ENCODE results near the gene TTC4. TPM values are rescaled to one million over a fixed set of nuclear protein-coding genes. Genes with fewer than 3 reads are reported as not detected.

Gene TTC4
- 10 to 100 TPM; 32.7 to 38.7 TPM for total RNA-seq

- Mint-ChIP-seq H3K27me3 (ENCODE audit: low read depth) (no peaks in the 10 kb centered on the region), H3K9me3 (no peaks in the 10 kb centered on the region), H3K27ac (peak within 1 kb of the TSS; percentile 99), H3K4me1 (ENCODE audit: low read depth) (peaks cover 36% of the 10 kb centered on the region), H3K4me3 (peak within 1 kb of the TSS; percentile 92 to 96), H3K36me3 (ENCODE audit: insufficient read depth in 2 of 2) (peaks cover 6 to 13% of the 10 kb centered on the region in 2 donors)
- ATAC-seq (replicated peaks in 1 of 2): peak; percentile 91 to 93
- peak; percentile 85 to 93 for DNase-seq
Observed at GRCh38 chr1:54715493-54716298, at the start of gene TTC4. TSS of gene TTC4 (plus strand) at chr1:54715861. CDS start at chr1:54715909, 48 bp downstream.

- DNase-seq: no peak
- no peak overlapping the region for H3K4me3 Mint-ChIP-seq
- no peaks in the 10 kb centered on the region for H3K4me1 Mint-ChIP-seq (ENCODE audit: low read depth)
- ATAC-seq (replicated peaks in 1 of 2): no peak
- H3K27ac Mint-ChIP-seq: no peak overlapping the region
- H3K36me3 Mint-ChIP-seq (ENCODE audit: insufficient read depth in 2 of 2): no peaks in the 10 kb centered on the region
- H3K27me3 Mint-ChIP-seq (ENCODE audit: low read depth): no peaks in the 10 kb centered on the region
- peaks cover 0 to 1% of the 10 kb centered on the region in 2 donors for H3K9me3 Mint-ChIP-seq
Observed at GRCh38 chr1:54666333-54666732, 49.3 kb upstream of the TTC4 start.

GRCh38 chr1:54667797-54668196 is 47.9 kb upstream of the TTC4 start:
- Mint-ChIP-seq H3K4me1 (ENCODE audit: low read depth) (peaks cover 6% of the 10 kb centered on the region), H3K36me3 (ENCODE audit: insufficient read depth in 2 of 2) (no peaks in the 10 kb centered on the region), H3K27me3 (ENCODE audit: low read depth) (no peaks in the 10 kb centered on the region), H3K9me3 (peaks cover 0 to 1% of the 10 kb centered on the region in 2 donors), H3K4me3 (no peak overlapping the region), H3K27ac (no peak overlapping the region)
- DNase-seq: no peak
- no peak for ATAC-seq (replicated peaks in 1 of 2)

- H3K27ac Mint-ChIP-seq: no peak overlapping the region
- no peak overlapping the region for H3K4me3 Mint-ChIP-seq
- H3K9me3 Mint-ChIP-seq: peaks cover 0 to 1% of the 10 kb centered on the region in 2 donors
- no peak for DNase-seq
- ATAC-seq (replicated peaks in 1 of 2): no peak
- peaks cover 4% of the 10 kb centered on the region for H3K27me3 Mint-ChIP-seq (ENCODE audit: low read depth)
- no peaks in the 10 kb centered on the region for H3K36me3 Mint-ChIP-seq (ENCODE audit: insufficient read depth in 2 of 2)
- H3K4me1 Mint-ChIP-seq (ENCODE audit: low read depth): peaks cover 10% of the 10 kb centered on the region
Observed at GRCh38 chr1:54668567-54668966, 47.1 kb upstream of the TTC4 start.

GRCh38 chr1:54671985-54672608 is 43.6 kb upstream of the TTC4 start:
- Mint-ChIP-seq H3K9me3 (no peaks in the 10 kb centered on the region), H3K27ac (peak overlapping the region; percentile 21), H3K4me3 (no peak overlapping the region), H3K27me3 (ENCODE audit: low read depth) (peaks cover 5% of the 10 kb centered on the region), H3K4me1 (ENCODE audit: low read depth) (peaks cover 10% of the 10 kb centered on the region), H3K36me3 (ENCODE audit: insufficient read depth in 2 of 2) (no peaks in the 10 kb centered on the region)
- ATAC-seq (replicated peaks in 1 of 2) (peak; percentile 94 to 97), DNase-seq (peak; percentile 79 to 83)

- Mint-ChIP-seq H3K9me3 (no peaks in the 10 kb centered on the region), H3K36me3 (ENCODE audit: insufficient read depth in 2 of 2) (no peaks in the 10 kb centered on the region), H3K27ac (no peak overlapping the region), H3K4me1 (ENCODE audit: low read depth) (no peaks in the 10 kb centered on the region), H3K4me3 (no peak overlapping the region), H3K27me3 (ENCODE audit: low read depth) (no peaks in the 10 kb centered on the region)
- ATAC-seq (replicated peaks in 1 of 2): no peak
- DNase-seq: no peak
Observed at GRCh38 chr1:54678776-54679643, 36.7 kb upstream of the TTC4 start.

GRCh38 chr1:54679706-54680105 is 36.0 kb upstream of the TTC4 start:
- ATAC-seq (replicated peaks in 1 of 2) (no peak), DNase-seq (no peak)
- Mint-ChIP-seq H3K36me3 (ENCODE audit: insufficient read depth in 2 of 2) (no peaks in the 10 kb centered on the region), H3K4me3 (no peak overlapping the region), H3K27me3 (ENCODE audit: low read depth) (no peaks in the 10 kb centered on the region), H3K27ac (no peak overlapping the region), H3K4me1 (ENCODE audit: low read depth) (no peaks in the 10 kb centered on the region), H3K9me3 (no peaks in the 10 kb centered on the region)

GRCh38 chr1:54680387-54680786 is 35.3 kb upstream of the TTC4 start:
- ATAC-seq (replicated peaks in 1 of 2): no peak
- H3K36me3 Mint-ChIP-seq (ENCODE audit: insufficient read depth in 2 of 2): no peaks in the 10 kb centered on the region
- H3K27me3 Mint-ChIP-seq (ENCODE audit: low read depth): no peaks in the 10 kb centered on the region
- H3K4me1 Mint-ChIP-seq (ENCODE audit: low read depth): no peaks in the 10 kb centered on the region
- no peaks in the 10 kb centered on the region for H3K9me3 Mint-ChIP-seq
- H3K4me3 Mint-ChIP-seq: no peak overlapping the region
- no peak for DNase-seq
- no peak overlapping the region for H3K27ac Mint-ChIP-seq

- Mint-ChIP-seq H3K4me1 (ENCODE audit: low read depth) (no peaks in the 10 kb centered on the region), H3K9me3 (no peaks in the 10 kb centered on the region), H3K36me3 (ENCODE audit: insufficient read depth in 2 of 2) (no peaks in the 10 kb centered on the region), H3K27me3 (ENCODE audit: low read depth) (no peaks in the 10 kb centered on the region), H3K4me3 (no peak overlapping the region), H3K27ac (no peak overlapping the region)
- no peak for DNase-seq
- peak; percentile 7 to 31 for ATAC-seq (replicated peaks in 1 of 2)
Observed at GRCh38 chr1:54681358-54681757, 34.3 kb upstream of the TTC4 start.

GRCh38 chr1:54683453-54683852 is 32.2 kb upstream of the TTC4 start:
- no peak overlapping the region for H3K27ac Mint-ChIP-seq
- H3K27me3 Mint-ChIP-seq (ENCODE audit: low read depth): no peaks in the 10 kb centered on the region
- no peak for DNase-seq

GRCh38 chr1:54685335-54685905 is 30.2 kb upstream of the TTC4 start:
- H3K4me3 Mint-ChIP-seq: no peak overlapping the region
- no peaks in the 10 kb centered on the region for H3K36me3 Mint-ChIP-seq (ENCODE audit: insufficient read depth in 2 of 2)
- ATAC-seq (replicated peaks in 1 of 2) (no peak), DNase-seq (no peak)
- H3K4me1 Mint-ChIP-seq (ENCODE audit: low read depth): no peaks in the 10 kb centered on the region
- no peaks in the 10 kb centered on the region for H3K9me3 Mint-ChIP-seq
- no peaks in the 10 kb centered on the region for H3K27me3 Mint-ChIP-seq (ENCODE audit: low read depth)
- no peak overlapping the region for H3K27ac Mint-ChIP-seq

More at GRCh38 chr1:54683453-54683852, 32.2 kb upstream of the TTC4 start:
- H3K4me1 Mint-ChIP-seq (ENCODE audit: low read depth): no peaks in the 10 kb centered on the region
- no peak for ATAC-seq (replicated peaks in 1 of 2)
- H3K36me3 Mint-ChIP-seq (ENCODE audit: insufficient read depth in 2 of 2): no peaks in the 10 kb centered on the region
- no peaks in the 10 kb centered on the region for H3K9me3 Mint-ChIP-seq
- no peak overlapping the region for H3K4me3 Mint-ChIP-seq

- ATAC-seq (replicated peaks in 1 of 2) (no peak), DNase-seq (no peak)
- H3K9me3 Mint-ChIP-seq: no peaks in the 10 kb centered on the region
- H3K27ac Mint-ChIP-seq: no peak overlapping the region
- no peaks in the 10 kb centered on the region for H3K27me3 Mint-ChIP-seq (ENCODE audit: low read depth)
- no peaks in the 10 kb centered on the region for H3K36me3 Mint-ChIP-seq (ENCODE audit: insufficient read depth in 2 of 2)
- no peaks in the 10 kb centered on the region for H3K4me1 Mint-ChIP-seq (ENCODE audit: low read depth)
- H3K4me3 Mint-ChIP-seq: no peak overlapping the region
Observed at GRCh38 chr1:54686155-54686554, 29.5 kb upstream of the TTC4 start.

- Mint-ChIP-seq H3K4me1 (ENCODE audit: low read depth) (peaks cover 10% of the 10 kb centered on the region), H3K36me3 (ENCODE audit: insufficient read depth in 2 of 2) (no peaks in the 10 kb centered on the region), H3K27ac (no peak overlapping the region), H3K27me3 (ENCODE audit: low read depth) (peaks cover 16% of the 10 kb centered on the region), H3K9me3 (no peaks in the 10 kb centered on the region), H3K4me3 (no peak overlapping the region)
- no peak for ATAC-seq (replicated peaks in 1 of 2)
- no peak for DNase-seq
Observed at GRCh38 chr1:54694771-54695170, 20.9 kb upstream of the TTC4 start.
